Measurements from ENCODE around the gene PARP9. TPM values are rescaled to one million over a fixed set of nuclear protein-coding genes. Genes with fewer than 3 reads are reported as not detected.

The PARP9 gene
- total RNA-seq, 1 experiment from 2014 or later, result 14.8 TPM

- Histone ChIP-seq H3K4me3 (ENCODE audit: low read length) (peak overlapping the region; percentile 71), H3F3A (ENCODE audit: low read length, unreplicated experiment) (no peaks in the 10 kb centered on the region), H3K9me2 (replicated peaks; ENCODE audit: low read length) (no peaks in the 10 kb centered on the region), H3K4me2 (ENCODE audit: low read length) (peak overlapping the region; percentile 83), H3K27ac (ENCODE audit: low read length) (peak overlapping the region; percentile 87), H2AFZ (ENCODE audit: low read length) (peak overlapping the region; percentile 11; the same call in 1 of the 2 replicates), H3K79me2 (ENCODE audit: low read length) (peaks cover 56% of the 10 kb centered on the region), H3K36me3 (ENCODE audit: low read depth, low read length) (no peaks in the 10 kb centered on the region), H4K20me1 (ENCODE audit: low read length) (peaks cover 51% of the 10 kb centered on the region), H3K9me3 (ENCODE audit: low read length) (no peaks in the 10 kb centered on the region), H3K27me3 (ENCODE audit: low read length) (no peaks in the 10 kb centered on the region), H3K4me1 (ENCODE audit: insufficient read depth, low read length) (peaks cover 20% of the 10 kb centered on the region), H3K9ac (ENCODE audit: low read length) (peak overlapping the region; percentile 93)
- ChIA-PET POLR2A (ENCODE audit: unreplicated experiment) (no interaction called here), CTCF (interaction anchor here (0.6 kb wide), 1 partner anchor 11 kb away, joined by 5 read pairs; no protein-coding TSS in a partner anchor)
- BruUV-seq (replicated peaks), result TSS peak; percentile 51
- ATAC-seq (no peak), DNase-seq (peak; percentile 17)
- intact Hi-C loops (cut with micrococcal nuclease), result loop anchor here (2.0 to 5.0 kb wide), 2 partner anchors 47 to 51 kb away; no protein-coding TSS in a partner anchor
- TF ChIP-seq EZH2 (IDR thresholded peaks at IDR 0.05; ENCODE audit: low read length, unreplicated experiment) (no peak), CTCF (conservative IDR thresholded peaks at IDR 0.05; ENCODE audit: low read depth, low read length) (no peak), EZH2phosphoT487 (IDR thresholded peaks at IDR 0.05; ENCODE audit: borderline replicate concordance, low read length) (no peak)
Observed at GRCh38 chr3:122513386-122514122, 50.5 kb downstream of the PARP9 start.

GRCh38 chr3:122512284-122512683, 51.8 kb downstream of the PARP9 start:
- no peaks in the 10 kb centered on the region for H3F3A ChIP-seq (ENCODE audit: low read length, unreplicated experiment)
- peaks cover 20% of the 10 kb centered on the region for H3K4me1 ChIP-seq (ENCODE audit: insufficient read depth, low read length)
- ChIA-PET CTCF (no interaction called here), POLR2A (ENCODE audit: unreplicated experiment) (no interaction called here)
- no peak overlapping the region for H3K4me3 ChIP-seq (ENCODE audit: low read length)
- H3K9me2 ChIP-seq (replicated peaks; ENCODE audit: low read length), result no peaks in the 10 kb centered on the region
- no peak for TF ChIP-seq EZH2 (IDR thresholded peaks at IDR 0.05; ENCODE audit: low read length, unreplicated experiment)
- TF ChIP-seq EZH2phosphoT487 (IDR thresholded peaks at IDR 0.05; ENCODE audit: borderline replicate concordance, low read length), result no peak
- no peak for TF ChIP-seq CTCF (conservative IDR thresholded peaks at IDR 0.05; ENCODE audit: low read depth, low read length)
- ATAC-seq, result no peak
- H3K27me3 ChIP-seq (ENCODE audit: low read length), result no peaks in the 10 kb centered on the region
- intact Hi-C loops (cut with micrococcal nuclease), result loop anchor here (5.0 kb wide), 1 partner anchor 50 kb away; no protein-coding TSS in a partner anchor
- no peaks in the 10 kb centered on the region for H3K36me3 ChIP-seq (ENCODE audit: low read depth, low read length)
- H4K20me1 ChIP-seq (ENCODE audit: low read length), result peaks cover 57% of the 10 kb centered on the region
- H3K79me2 ChIP-seq (ENCODE audit: low read length), result peaks cover 69% of the 10 kb centered on the region
- H3K9me3 ChIP-seq (ENCODE audit: low read length), result no peaks in the 10 kb centered on the region
- no peak for DNase-seq
- 0 out of 2 replicates have a peak overlapping the region, but pooled peaks have one; percentile 5 for H3K4me2 ChIP-seq (ENCODE audit: low read length)
- H2AFZ ChIP-seq (ENCODE audit: low read length), result no peak overlapping the region
- BruUV-seq (replicated peaks), result no TSS peak
- H3K27ac ChIP-seq (ENCODE audit: low read length), result no peak overlapping the region
- H3K9ac ChIP-seq (ENCODE audit: low read length), result no peak overlapping the region

Data from PC-3 (cell line).